ENCODE data around the gene TIMP1.

TIMP1 gene

GRCh38 chrX:47608130-47608810 is 26.0 kb downstream of the TIMP1 start:
- no peak for DNase-seq

- DNase-seq: no peak
Measured at GRCh38 chrX:47610511-47610910, 28.3 kb downstream of the TIMP1 start.

- DNase-seq: no peak
Measured at GRCh38 chrX:47611489-47611888, 29.3 kb downstream of the TIMP1 start.

GRCh38 chrX:47611926-47612325 is 29.7 kb downstream of the TIMP1 start:
- DNase-seq: no peak

- no peak for DNase-seq
Measured at GRCh38 chrX:47612418-47612817, 30.2 kb downstream of the TIMP1 start.

- DNase-seq: no peak
Measured at GRCh38 chrX:47613082-47613481, 30.8 kb downstream of the TIMP1 start.

- no peak for DNase-seq
Measured at GRCh38 chrX:47614618-47615017, 32.4 kb downstream of the TIMP1 start.

GRCh38 chrX:47618923-47619485 is 36.8 kb downstream of the TIMP1 start:
- no peak for DNase-seq

- DNase-seq: no peak
Measured at GRCh38 chrX:47619486-47620302, 37.5 kb downstream of the TIMP1 start, which contains the start of gene SYN1. TSS of gene SYN1 (minus strand) at chrX:47619857. CDS start at chrX:47619728, 129 bp downstream.

GRCh38 chrX:47620303-47620685 is 38.1 kb downstream of the TIMP1 start:
- no peak for DNase-seq

- no peak for DNase-seq
Measured at GRCh38 chrX:47621851-47622250, 39.6 kb downstream of the TIMP1 start.

GRCh38 chrX:47623540-47624027 is 41.3 kb downstream of the TIMP1 start:
- DNase-seq: no peak

- DNase-seq: no peak
Measured at GRCh38 chrX:47625365-47625764, 43.1 kb downstream of the TIMP1 start.

- DNase-seq: no peak
Measured at GRCh38 chrX:47628982-47629381, 46.7 kb downstream of the TIMP1 start.

- DNase-seq: no peak
Measured at GRCh38 chrX:47629419-47630200, 47.4 kb downstream of the TIMP1 start, which contains the start of gene CFP. TSS of gene CFP (minus strand) at chrX:47629930. CDS start at chrX:47629844, 86 bp downstream.

GRCh38 chrX:47631676-47632075 is 49.4 kb downstream of the TIMP1 start:
- no peak for DNase-seq

- no peak for DNase-seq
Measured at GRCh38 chrX:47632666-47633065, 50.4 kb downstream of the TIMP1 start.

- no peak for DNase-seq
Measured at GRCh38 chrX:47633689-47634590, 51.7 kb downstream of the TIMP1 start.

GRCh38 chrX:47634871-47635575 is 52.8 kb downstream of the TIMP1 start:
- DNase-seq: no peak

Measured in SIG-M5 (cell line).